NCI-H1048 (cell line): Measurements from ENCODE around the gene DDX1.

Experiments
- DNase-seq: peaks from one replicate; lab custom pipeline; 2025; lab: John Stamatoyannopoulos, UW

Gene DDX1

GRCh38 chr2:15664273-15665066, 72.8 kb downstream of the DDX1 start:
- no peak for DNase-seq

DNA sequence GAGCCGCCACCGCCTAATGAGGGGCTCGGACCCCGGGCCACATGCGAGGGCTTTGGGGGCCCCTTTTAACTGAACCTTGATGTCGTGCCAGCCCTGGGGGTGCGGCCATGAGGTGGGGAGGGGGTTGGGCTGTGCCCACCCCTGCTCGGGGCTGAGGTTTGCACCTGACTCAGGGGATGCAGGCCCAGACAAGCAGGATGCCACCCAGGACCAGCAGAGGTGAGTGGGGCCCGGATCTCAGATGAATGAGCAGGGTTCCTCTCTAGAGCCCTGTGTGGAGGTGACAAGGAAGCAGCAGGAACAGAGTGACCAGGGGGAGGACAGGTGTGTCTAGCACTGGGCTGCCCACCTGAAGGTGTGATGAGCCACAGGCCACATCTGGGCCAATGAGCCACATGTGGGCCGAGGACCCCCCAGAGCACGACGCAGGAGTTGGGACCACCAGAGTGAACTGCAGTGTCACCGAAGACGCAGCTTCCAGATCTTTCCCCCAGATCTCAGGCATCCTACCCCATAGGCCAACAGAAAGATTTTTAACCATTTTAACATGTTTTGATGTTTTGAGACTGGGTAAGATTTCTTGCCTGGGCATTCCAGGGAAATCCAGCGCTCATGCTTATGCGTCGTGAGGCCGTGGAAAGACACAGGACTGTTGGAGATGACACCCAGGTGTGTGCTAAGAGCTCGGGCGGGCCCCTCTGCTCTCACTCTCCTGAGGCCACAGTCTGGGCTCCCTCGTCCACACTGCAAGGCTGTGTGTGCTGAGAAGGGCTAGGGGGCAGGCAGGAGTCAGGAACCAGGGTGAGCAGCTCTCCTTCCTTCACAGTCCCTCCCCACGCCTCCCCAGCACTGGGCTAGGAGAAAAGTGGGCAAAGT, 73.6 kb downstream of the DDX1 start:
- DNase-seq = no peak

DNA sequence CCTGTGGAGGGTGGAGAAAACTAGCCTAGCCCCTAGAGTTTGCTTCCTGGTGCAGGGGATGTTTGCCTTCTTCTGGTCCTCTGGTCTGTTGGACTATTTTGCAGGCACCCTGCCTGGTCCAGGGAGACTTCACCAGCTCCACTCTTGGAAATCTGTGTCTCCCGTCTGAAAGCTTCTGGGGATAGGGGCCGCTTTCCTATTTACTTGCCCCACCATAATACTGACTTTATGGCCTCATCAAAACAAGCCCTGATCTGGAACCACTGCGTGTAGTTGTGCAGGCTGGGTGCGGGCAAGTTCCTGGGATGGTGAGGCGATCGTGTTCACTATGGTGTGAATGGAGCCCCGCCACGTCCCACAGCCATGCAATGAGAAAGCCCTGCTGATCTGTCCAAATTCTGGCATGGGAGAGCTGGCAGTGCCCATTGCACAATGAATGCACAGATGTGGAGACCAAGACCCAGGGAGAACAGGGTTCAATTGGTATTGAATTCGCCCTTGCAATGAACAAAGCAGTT, 74.3 kb downstream of the DDX1 start:
- DNase-seq = no peak

- DNase-seq = no peak
These were observed 75.5 kb downstream of the DDX1 start for GRCh38 chr2:15666861-15667808.

DNA sequence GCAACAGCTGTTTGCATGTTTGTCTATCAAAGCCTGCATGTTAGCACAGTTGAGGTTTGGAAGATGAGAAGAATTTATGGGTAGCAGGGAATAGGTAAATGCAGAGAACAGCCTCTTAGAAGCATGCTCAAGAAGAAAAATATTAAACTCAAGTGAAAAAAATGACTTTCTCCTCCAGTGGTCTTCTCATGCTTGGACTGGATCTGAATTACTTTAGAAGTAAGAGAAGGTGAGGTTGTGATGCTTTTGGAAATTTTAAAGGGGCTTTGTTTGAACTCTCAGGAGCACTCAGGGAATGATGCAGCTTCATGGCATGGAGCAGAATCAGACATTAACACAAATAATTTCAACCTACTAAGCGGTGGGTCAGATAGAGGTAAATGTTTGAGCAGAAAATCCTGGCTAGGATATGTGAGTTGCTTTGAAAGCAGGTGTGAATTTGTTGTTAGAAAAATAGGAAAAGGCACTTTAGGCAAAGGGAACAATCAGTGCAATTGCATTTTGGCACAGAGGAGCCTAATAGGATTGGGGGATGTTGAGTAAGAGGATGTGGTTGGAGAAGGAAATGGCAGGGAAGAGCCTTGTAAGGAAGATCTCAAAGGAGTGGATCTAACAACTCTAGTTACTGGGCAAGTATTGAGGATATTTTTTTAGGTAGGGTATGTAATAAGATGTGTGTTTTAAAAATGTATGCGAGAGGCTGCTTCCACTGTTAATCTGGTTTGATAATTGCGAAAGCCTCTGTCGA, 76.3 kb downstream of the DDX1 start:
- no peak for DNase-seq

GRCh38 chr2:15668611-15669305, 77.1 kb downstream of the DDX1 start:
- DNase-seq = no peak

DNA sequence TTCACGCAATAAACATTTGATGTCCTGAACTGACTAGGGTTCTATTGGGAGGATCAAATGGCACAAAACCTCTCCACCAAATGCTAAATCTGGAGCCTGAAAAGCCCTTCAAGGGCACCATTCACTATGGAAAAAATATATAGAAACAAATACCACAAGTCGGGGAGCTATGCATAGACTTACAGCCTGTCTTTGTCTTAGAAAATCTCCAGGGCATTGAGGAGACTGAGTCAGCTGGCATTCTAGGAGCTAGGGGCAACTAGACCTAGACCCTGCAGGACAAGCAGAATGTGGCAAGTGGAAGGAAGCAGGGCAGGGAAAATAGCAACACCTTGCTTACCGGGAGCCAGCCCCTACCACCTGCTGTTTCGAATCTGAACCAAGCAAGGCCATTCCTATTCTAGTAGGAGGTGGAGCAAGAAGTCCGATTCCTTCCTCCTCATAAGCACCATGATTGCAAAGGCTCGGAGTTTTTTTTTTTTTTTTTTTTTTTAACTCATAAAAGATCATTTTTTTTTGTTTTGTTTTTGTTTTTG, 77.8 kb downstream of the DDX1 start:
- no peak for DNase-seq

GRCh38 chr2:15670469-15670868, 78.8 kb downstream of the DDX1 start:
- no peak for DNase-seq

DNA sequence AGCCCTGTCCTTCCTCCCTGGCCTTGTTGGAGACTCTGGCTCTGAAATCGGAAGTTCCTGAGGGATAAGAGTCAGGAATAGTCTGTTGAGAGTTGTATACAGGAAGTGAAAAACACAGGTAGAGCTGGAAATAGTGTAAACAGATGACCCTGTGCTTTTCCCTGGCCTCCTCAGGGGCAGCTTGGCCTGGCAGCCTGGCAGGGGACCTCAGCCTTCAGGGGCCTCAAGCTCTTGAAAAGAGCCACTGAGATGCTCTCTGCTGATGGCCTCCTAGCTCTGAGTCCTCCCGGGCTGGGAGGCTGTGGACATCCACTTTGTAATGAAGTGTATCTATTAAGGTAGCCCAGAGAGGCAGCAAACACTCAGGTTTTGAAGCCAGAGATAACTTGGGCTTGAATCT, 79.3 kb downstream of the DDX1 start:
- no peak for DNase-seq

DNA sequence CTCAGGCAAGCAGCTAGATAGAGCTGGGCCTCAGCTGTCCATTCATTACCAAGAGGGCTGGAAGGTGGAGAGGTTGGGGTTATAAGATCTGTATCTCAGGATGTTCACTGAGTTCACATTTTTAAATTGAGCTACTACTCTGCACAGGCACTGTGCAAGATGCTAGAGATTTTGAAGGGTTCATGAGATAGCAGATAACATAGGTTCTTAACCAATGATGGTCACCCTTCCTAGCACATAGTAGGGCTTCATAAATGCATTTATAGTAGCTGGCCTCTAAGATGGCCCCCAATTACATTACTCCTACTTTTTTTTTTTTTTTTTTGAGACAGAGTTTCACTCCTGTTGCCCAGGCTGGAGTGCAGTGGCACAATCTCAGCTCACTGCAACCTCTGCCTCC, 79.7 kb downstream of the DDX1 start:
- DNase-seq = no peak

DNA sequence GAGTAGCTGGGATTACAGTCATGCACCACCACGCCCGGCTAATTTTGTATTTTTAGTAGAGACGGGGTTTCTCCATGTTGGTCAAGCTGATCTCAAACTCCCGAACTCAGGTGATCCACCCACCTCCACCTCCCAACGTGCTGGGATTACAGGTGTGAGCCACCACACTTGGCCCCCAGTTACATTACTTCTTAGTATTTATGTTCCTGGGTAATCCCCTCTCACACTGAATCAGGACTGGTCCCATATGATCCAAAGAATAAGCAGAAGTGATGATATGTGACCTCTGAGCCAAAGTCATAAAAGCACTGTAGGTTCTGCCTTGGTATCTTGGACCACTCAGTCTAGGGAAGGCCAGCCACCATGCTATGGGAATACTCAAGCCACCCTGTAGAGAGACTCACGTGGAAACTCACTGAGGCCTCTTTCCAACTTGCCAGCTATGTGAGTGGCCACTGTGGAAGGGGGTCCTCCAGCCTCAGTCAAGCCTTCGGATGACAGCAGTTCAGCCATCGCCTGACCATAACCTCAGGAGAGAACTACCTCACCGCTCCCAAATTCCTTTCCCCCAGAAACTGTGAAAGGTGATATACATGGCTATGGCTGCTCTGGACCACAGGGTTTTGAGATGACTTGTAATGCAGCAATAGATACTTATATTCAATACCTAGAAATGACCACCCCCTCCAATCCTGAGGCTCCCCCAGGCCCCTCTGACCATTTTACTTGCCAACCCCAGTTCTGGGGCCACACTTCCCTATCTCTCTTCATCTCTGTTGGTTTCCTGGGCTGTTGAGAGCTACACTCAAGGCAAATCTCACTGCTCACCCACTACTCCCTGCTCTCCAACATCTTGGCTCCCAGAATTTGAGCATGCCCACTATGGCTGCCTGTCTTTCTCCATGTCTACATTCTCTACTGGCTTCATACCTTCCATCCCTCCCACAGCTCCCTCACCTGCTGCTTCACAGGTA, 80.5 kb downstream of the DDX1 start:
- no peak for DNase-seq

DNA sequence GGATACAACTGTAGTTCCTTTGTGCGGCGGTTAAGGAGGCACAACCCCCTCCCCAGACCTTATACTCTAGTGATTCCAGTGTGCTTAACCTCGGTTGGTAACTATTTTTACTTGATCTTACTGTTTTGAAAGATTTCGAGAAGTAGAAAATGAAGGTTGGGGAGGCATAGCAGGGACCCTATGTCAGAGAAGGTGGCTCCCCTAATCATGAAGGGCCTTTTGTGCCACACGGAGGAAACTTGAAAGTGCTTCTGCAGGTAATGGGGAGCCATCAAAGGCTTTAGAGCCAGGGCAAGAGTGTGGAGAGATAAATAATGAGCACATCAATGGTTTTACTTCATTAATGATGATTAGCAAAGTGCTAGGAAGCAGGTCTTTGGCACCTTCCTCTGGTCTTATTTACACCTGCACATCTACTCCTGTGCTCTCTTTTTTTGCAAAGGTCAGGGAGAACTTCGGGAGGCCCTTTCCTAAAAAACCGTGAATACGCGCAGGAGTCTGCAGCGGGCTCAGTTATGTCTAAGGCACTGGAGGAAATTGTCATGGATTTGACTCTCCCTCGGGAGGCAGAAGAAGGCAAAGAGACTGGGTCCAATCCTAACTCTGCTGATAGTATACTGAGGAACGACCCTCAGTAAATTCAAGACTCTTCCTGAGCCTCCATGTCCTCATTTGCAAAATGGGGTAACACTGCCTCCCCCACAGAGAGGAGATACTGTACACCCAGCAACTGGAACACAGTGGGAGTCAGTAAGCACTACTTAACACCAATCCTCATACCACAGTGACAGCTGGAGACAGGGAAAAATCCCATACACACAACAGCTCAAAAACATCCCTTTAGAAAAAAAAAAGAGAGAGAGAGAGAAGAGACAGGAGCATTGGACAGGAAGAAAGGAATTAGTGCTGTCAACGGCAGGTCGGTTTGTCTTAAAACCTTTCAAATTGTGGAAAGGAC, 81.6 kb downstream of the DDX1 start:
- no peak for DNase-seq

GRCh38 chr2:15673919-15674636, 82.4 kb downstream of the DDX1 start:
- DNase-seq = no peak

DNA sequence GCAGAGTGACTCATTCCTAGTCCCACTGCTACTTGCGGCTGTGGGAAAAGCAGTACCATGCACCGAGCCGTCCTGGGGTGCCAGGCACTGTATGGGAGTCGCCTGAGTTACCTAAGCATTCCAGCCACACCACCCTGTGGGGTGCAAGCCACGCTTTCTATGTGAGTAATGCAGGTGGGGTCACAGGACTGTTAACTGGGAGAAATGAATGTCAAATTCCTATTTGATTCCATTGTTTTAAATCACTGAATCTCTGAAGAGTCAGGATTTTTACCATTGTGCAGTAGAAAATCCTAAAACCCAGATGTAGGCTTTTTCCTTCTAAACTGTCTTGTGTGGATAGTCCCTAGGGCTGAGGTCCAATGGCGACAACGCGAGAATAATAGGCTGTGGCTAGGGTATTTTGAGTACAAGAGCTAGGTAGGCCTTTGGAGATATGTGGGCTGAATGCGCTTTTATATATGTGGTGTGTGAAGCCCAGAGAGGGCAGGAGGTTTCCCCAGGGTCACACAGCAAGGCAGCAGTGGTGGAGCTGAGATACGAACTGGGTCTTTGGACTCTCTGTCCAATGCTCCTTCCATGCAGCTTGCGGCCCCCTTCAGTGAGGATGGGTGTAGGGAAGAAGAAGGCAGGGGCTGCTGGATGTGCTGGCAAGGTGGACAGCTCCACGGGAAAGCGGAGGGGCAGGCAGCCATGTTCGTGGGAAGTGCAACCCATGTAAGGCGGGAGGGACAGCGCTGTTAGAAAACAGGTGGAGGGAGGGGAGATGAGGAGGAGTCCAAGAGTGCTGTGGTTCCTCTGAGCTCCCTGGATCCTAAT, 83.2 kb downstream of the DDX1 start:
- no peak for DNase-seq

- no peak for DNase-seq
These were observed 84.0 kb downstream of the DDX1 start for GRCh38 chr2:15675456-15676195.
